GM12874 (cell line): Measurements from ENCODE around the gene ATE1.

Experiments
- CTCF ChIP-seq: IDR thresholded peaks from 2 replicates; pipeline ENCODE4 v1.5.1; 2011; ENCODE audit warnings: low read depth, mild to moderate bottlenecking, control low read depth, low read length, moderate library complexity; ENCODE audit not compliant: insufficient read depth

Gene ATE1

GRCh38 chr10:121694966-121695643 is 232.7 kb downstream of the ATE1 start:
- no peak for TF ChIP-seq CTCF

- no peak for TF ChIP-seq CTCF
Measured at GRCh38 chr10:121694327-121694965, 233.4 kb downstream of the ATE1 start.

GRCh38 chr10:121692626-121693025 is 235.2 kb downstream of the ATE1 start:
- TF ChIP-seq CTCF: no peak

GRCh38 chr10:121690970-121691369 is 236.9 kb downstream of the ATE1 start:
- TF ChIP-seq CTCF: no peak
